ENCODE results near the gene BTBD9. TPM values are rescaled to one million over a fixed set of nuclear protein-coding genes. Genes with fewer than 3 reads are reported as not detected.

BTBD9 gene
- total RNA-seq, 1 donor from 2014 or later = 24.1 TPM

DNA sequence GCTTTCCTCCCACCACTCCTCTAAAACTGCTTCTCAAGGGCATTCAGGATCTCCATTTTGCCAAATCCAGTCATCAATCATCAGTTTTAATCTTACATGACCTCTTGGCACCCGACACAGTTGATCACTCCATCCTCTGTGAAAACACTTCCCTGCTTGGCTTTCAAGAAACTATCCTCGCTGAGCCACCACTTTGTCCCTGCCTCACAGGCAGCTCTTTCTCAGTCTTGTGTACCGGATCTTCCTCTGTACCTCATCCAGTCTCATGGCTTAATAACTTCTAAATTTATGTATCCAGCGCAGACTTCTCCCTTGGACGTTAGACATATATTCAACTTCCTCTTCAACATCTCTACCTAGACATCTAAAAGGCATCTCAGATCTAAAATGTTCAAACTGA, 89.9 kb downstream of the BTBD9 start:
- Histone ChIP-seq H3K4me1 (no peaks in the 10 kb centered on the region), H3K9me3 (no peaks in the 10 kb centered on the region), H3K27me3 (no peaks in the 10 kb centered on the region), H3K27ac (no peak overlapping the region), H3K36me3 (no peaks in the 10 kb centered on the region), H3K4me3 (no peak overlapping the region)
- intact Hi-C loops (cut with DNase I) = no loop called here
- TF ChIP-seq, protein P1, sequence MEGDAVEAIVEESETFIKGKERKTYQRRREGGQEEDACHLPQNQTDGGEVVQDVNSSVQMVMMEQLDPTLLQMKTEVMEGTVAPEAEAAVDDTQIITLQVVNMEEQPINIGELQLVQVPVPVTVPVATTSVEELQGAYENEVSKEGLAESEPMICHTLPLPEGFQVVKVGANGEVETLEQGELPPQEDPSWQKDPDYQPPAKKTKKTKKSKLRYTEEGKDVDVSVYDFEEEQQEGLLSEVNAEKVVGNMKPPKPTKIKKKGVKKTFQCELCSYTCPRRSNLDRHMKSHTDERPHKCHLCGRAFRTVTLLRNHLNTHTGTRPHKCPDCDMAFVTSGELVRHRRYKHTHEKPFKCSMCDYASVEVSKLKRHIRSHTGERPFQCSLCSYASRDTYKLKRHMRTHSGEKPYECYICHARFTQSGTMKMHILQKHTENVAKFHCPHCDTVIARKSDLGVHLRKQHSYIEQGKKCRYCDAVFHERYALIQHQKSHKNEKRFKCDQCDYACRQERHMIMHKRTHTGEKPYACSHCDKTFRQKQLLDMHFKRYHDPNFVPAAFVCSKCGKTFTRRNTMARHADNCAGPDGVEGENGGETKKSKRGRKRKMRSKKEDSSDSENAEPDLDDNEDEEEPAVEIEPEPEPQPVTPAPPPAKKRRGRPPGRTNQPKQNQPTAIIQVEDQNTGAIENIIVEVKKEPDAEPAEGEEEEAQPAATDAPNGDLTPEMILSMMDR (IDR thresholded peaks at IDR 0.05) = no peak
- TF ChIP-seq POLR2AphosphoS5 (IDR thresholded peaks at IDR 0.05; ENCODE audit: insufficient read depth in 1 of 2, low read depth in 1 of 2) = no peak
- TF ChIP-seq POLR2A (IDR thresholded peaks at IDR 0.05) = no peak
- DNase-seq (ENCODE audit: extremely low spot score in 2 of 2) = no peak

GRCh38 chr6:38549180-38549579, 90.5 kb downstream of the BTBD9 start:
- Histone ChIP-seq H3K4me1 (no peaks in the 10 kb centered on the region), H3K4me3 (no peak overlapping the region), H3K27me3 (no peaks in the 10 kb centered on the region), H3K27ac (no peak overlapping the region), H3K36me3 (no peaks in the 10 kb centered on the region), H3K9me3 (no peaks in the 10 kb centered on the region)
- intact Hi-C loops (cut with DNase I) = no loop called here
- TF ChIP-seq POLR2A (IDR thresholded peaks at IDR 0.05) (no peak), POLR2AphosphoS5 (IDR thresholded peaks at IDR 0.05; ENCODE audit: insufficient read depth in 1 of 2, low read depth in 1 of 2) (no peak)
- TF ChIP-seq, protein P1 (IDR thresholded peaks at IDR 0.05) = no peak
- DNase-seq (ENCODE audit: extremely low spot score in 2 of 2) = no peak

- H3K27me3 ChIP-seq = no peaks in the 10 kb centered on the region
- H3K4me3 ChIP-seq = no peak overlapping the region
- TF ChIP-seq POLR2AphosphoS5 (IDR thresholded peaks at IDR 0.05; ENCODE audit: insufficient read depth in 1 of 2, low read depth in 1 of 2) (no peak), POLR2A (IDR thresholded peaks at IDR 0.05) (no peak)
- TF ChIP-seq, protein P1 (IDR thresholded peaks at IDR 0.05) = no peak
- H3K9me3 ChIP-seq = no peaks in the 10 kb centered on the region
- no peak overlapping the region for H3K27ac ChIP-seq
- intact Hi-C loops (cut with DNase I) = no loop called here
- no peaks in the 10 kb centered on the region for H3K36me3 ChIP-seq
- no peaks in the 10 kb centered on the region for H3K4me1 ChIP-seq
- DNase-seq (ENCODE audit: extremely low spot score in 2 of 2) = no peak
Observed at GRCh38 chr6:38543022-38543421, 96.7 kb downstream of the BTBD9 start.

- Histone ChIP-seq H3K36me3 (no peaks in the 10 kb centered on the region), H3K27me3 (no peaks in the 10 kb centered on the region), H3K4me3 (no peak overlapping the region), H3K4me1 (no peaks in the 10 kb centered on the region), H3K9me3 (no peaks in the 10 kb centered on the region), H3K27ac (no peak overlapping the region)
- no peak for TF ChIP-seq POLR2A (IDR thresholded peaks at IDR 0.05)
- TF ChIP-seq POLR2AphosphoS5 (IDR thresholded peaks at IDR 0.05; ENCODE audit: insufficient read depth in 1 of 2, low read depth in 1 of 2) = no peak
- TF ChIP-seq, protein P1 (IDR thresholded peaks at IDR 0.05) = no peak
- intact Hi-C loops (cut with DNase I) = no loop called here
- DNase-seq (ENCODE audit: extremely low spot score in 2 of 2) = no peak
Observed at GRCh38 chr6:38542031-38542430, 97.7 kb downstream of the BTBD9 start.

- H3K36me3 ChIP-seq = no peaks in the 10 kb centered on the region
- intact Hi-C loops (cut with DNase I) = no loop called here
- no peak overlapping the region for H3K27ac ChIP-seq
- no peak for DNase-seq (ENCODE audit: extremely low spot score in 2 of 2)
- H3K9me3 ChIP-seq = no peaks in the 10 kb centered on the region
- H3K27me3 ChIP-seq = no peaks in the 10 kb centered on the region
- no peak overlapping the region for H3K4me3 ChIP-seq
- H3K4me1 ChIP-seq = no peaks in the 10 kb centered on the region
- TF ChIP-seq, protein P1 (IDR thresholded peaks at IDR 0.05) = no peak
- TF ChIP-seq POLR2A (IDR thresholded peaks at IDR 0.05) = no peak
- no peak for TF ChIP-seq POLR2AphosphoS5 (IDR thresholded peaks at IDR 0.05; ENCODE audit: insufficient read depth in 1 of 2, low read depth in 1 of 2)
Observed at GRCh38 chr6:38533064-38533463, 106.7 kb downstream of the BTBD9 start.

Data from vagina (tissue), 2 donors.